ENCODE results near the gene ZNF613.
"Not testable (repeated sequence)": the region's sequence is repeated elsewhere in the genome, so short reads cannot be mapped to it uniquely, and the experiment has no call there.

DNA sequence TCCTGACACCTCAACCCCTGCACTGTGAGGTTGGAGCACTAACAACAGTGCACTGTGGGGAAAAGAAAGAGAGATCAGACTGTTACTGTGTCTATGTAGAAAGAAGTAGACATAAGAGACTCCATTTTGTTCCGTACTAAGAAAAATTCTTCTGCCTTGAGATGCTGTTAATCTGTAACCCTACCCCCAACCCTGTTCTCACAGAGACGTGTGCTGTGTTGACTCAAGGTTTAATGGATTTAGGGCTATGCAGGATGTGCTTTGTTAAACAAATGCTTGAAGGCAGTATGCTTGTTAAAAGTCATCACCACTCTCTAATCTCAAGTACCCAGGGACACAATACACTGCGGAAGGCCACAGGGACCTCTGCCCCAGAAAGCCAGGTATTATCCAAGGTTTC lies 21.6 kb upstream of the ZNF613 start:
- not testable (repeated sequence) for TF ChIP-seq SPI1, POLR2A, POLR2AphosphoS5, TAF1 (IDR thresholded peaks at IDR 0.05; ENCODE audit: low read depth, low read length)
